ENCODE measurements around the gene LRIG1.

Gene LRIG1

GRCh38 chr3:66463730-66464511, 36.9 kb downstream of the LRIG1 start:
- DNase-seq (ENCODE audit: low read depth): no peak
- TF ChIP-seq CTCF (conservative IDR thresholded peaks at IDR 0.05; ENCODE audit: low read length): no peak
- no peak overlapping the region for H3K4me3 ChIP-seq (ENCODE audit: low read length)

GRCh38 chr3:66463054-66463631, 37.7 kb downstream of the LRIG1 start:
- no peak overlapping the region for H3K4me3 ChIP-seq (ENCODE audit: low read length)
- no peak for TF ChIP-seq CTCF (conservative IDR thresholded peaks at IDR 0.05; ENCODE audit: low read length)
- DNase-seq (ENCODE audit: low read depth): no peak

- TF ChIP-seq CTCF (conservative IDR thresholded peaks at IDR 0.05; ENCODE audit: low read length): no peak
- no peak overlapping the region for H3K4me3 ChIP-seq (ENCODE audit: low read length)
Observed at GRCh38 chr3:66457252-66457651, 43.6 kb downstream of the LRIG1 start.

GRCh38 chr3:66456711-66457173, 44.1 kb downstream of the LRIG1 start:
- TF ChIP-seq CTCF (conservative IDR thresholded peaks at IDR 0.05; ENCODE audit: low read length): no peak
- peak; percentile 26 for DNase-seq (ENCODE audit: low read depth)
- no peak overlapping the region for H3K4me3 ChIP-seq (ENCODE audit: low read length)

More at GRCh38 chr3:66457252-66457651, 43.6 kb downstream of the LRIG1 start:
- no peak for DNase-seq (ENCODE audit: low read depth)

- no peak overlapping the region for H3K4me3 ChIP-seq (ENCODE audit: low read length)
- DNase-seq (ENCODE audit: low read depth): no peak
- no peak for TF ChIP-seq CTCF (conservative IDR thresholded peaks at IDR 0.05; ENCODE audit: low read length)
Observed at GRCh38 chr3:66454464-66454859, 46.4 kb downstream of the LRIG1 start.

- TF ChIP-seq CTCF (conservative IDR thresholded peaks at IDR 0.05; ENCODE audit: low read length): no peak
- DNase-seq (ENCODE audit: low read depth): no peak
- no peak overlapping the region for H3K4me3 ChIP-seq (ENCODE audit: low read length)
Observed at GRCh38 chr3:66453651-66454463, 47.0 kb downstream of the LRIG1 start.
